SK-N-MC (cell line): ENCODE measurements around the gene YOD1.

Source experiments
- EZH2 ChIP-seq: fragments of 200-600 bp; sonication (generic); IDR thresholded peaks from one replicate; pipeline ENCODE4 v1.6.1; 2017; ENCODE audit warnings: antibody characterized with exemption
- FOXP2 ChIP-seq: optimal IDR thresholded peaks from 2 replicates; pipeline ENCODE3; 2011; ENCODE audit warnings: mild to moderate bottlenecking, moderate library complexity; ENCODE audit not compliant: insufficient read depth; ENCODE audit errors: extremely low read length, control extremely low read depth
- POLR2AphosphoS5 ChIP-seq: IDR thresholded peaks from 2 replicates; pipeline ENCODE4 v1.6.1; 2012; ENCODE audit warnings: mild to moderate bottlenecking, low read depth, low read length, borderline replicate concordance

DNA sequence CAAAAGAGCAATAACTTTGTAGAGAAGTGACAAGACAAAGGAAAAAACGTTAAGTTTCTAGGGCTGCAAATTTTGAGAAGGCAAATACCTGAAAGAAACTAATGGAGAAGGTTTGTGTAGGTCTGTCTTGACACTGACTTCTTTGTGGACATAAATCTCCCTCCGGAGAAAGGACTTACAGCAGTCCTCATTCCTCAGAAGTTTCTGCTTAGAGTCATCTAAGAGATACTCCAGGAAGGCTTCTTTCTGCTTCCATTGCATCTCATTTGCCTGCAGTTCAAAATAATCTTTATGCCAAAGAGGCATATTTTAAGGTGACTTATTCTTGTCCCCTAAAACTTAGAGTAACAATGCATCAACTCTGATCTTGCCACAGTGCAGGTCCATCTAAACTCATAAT, 33.2 kb upstream of the YOD1 start:
- TF ChIP-seq EZH2 (no peak), POLR2AphosphoS5 (no peak), FOXP2 (no peak)
